WTC11 (cell line): ENCODE measurements around the gene EAPP. TPM values are rescaled to one million over a fixed set of nuclear protein-coding genes. Genes with fewer than 3 reads are reported as not detected.
"Not testable (repeated sequence)": the region's sequence is repeated elsewhere in the genome, so short reads cannot be mapped to it uniquely, and the experiment has no call there.

ENCODE experiments used
- ATAC-seq: fragments of 200-7000 bp; cut with Tn5 transposase; 2 replicates; pipeline ENCODE4 v1.10.0; 2021; ENCODE audit warnings: mild to moderate bottlenecking, moderate library complexity
- CTCF ChIA-PET: fragments of 300-600 bp; sonication (Branson Sonifier 250); formaldehyde crosslinking; loops from one replicate; lab custom pipeline; 2021; ENCODE audit warnings: antibody characterized with exemption; lab: Charles Lee
- POLR2A ChIA-PET: fragments of 350-600 bp; sonication (Branson Sonifier 250); formaldehyde crosslinking; loops from one replicate; lab custom pipeline; 2021; ENCODE audit warnings: antibody characterized with exemption; lab: Charles Lee
- DNase-seq: peaks from one replicate; pipeline ENCODE4 v3.0.0; 2021; ENCODE audit warnings: low spot score
- H3K27ac Mint-ChIP-seq: 2 replicates; pipeline ENCODE4 v1.8.0; 2021; ENCODE audit warnings: mixed read lengths
- H3K27me3 Mint-ChIP-seq: 2 replicates; pipeline ENCODE4 v1.8.0; 2021; ENCODE audit warnings: low read depth, mild to moderate bottlenecking, moderate library complexity, mixed read lengths
- H3K36me3 Mint-ChIP-seq: 2 replicates; pipeline ENCODE4 v1.8.0; 2021; ENCODE audit warnings: mixed read lengths
- H3K4me1 Mint-ChIP-seq: 2 replicates; pipeline ENCODE4 v1.8.0; 2022; ENCODE audit warnings: mixed read lengths
- H3K4me3 Mint-ChIP-seq: 2 replicates; pipeline ENCODE4 v1.8.0; 2021; ENCODE audit warnings: mild to moderate bottlenecking, moderate library complexity, mixed read lengths
- H3K9me3 Mint-ChIP-seq: 2 replicates; pipeline ENCODE4 v1.8.0; 2021; ENCODE audit warnings: mixed read lengths
- AFF4 ChIP-seq: sonication (generic); formaldehyde crosslinking; IDR thresholded peaks from 2 replicates; pipeline ENCODE4 v1.8.1; 2023; ENCODE audit warnings: mild to moderate bottlenecking, missing genetic modification reagents, borderline replicate concordance
- ATF6 ChIP-seq: sonication (generic); formaldehyde crosslinking; IDR thresholded peaks from 2 replicates; pipeline ENCODE4 v1.8.1; 2023; ENCODE audit warnings: mild to moderate bottlenecking, missing genetic modification reagents
- CBFB ChIP-seq: sonication (generic); formaldehyde crosslinking; IDR thresholded peaks from 2 replicates; pipeline ENCODE4 v1.8.1; 2022; ENCODE audit warnings: mild to moderate bottlenecking, low read depth, missing genetic modification reagents
- CTCF ChIP-seq: fragments of 200-600 bp; IDR thresholded peaks from 2 replicates; pipeline ENCODE4 v1.8.0; 2022; ENCODE audit warnings: antibody characterized with exemption
- ELF4 ChIP-seq: sonication (generic); formaldehyde crosslinking; IDR thresholded peaks from 2 replicates; pipeline ENCODE4 v1.8.1; 2022; ENCODE audit warnings: low read depth, mild to moderate bottlenecking, moderate library complexity, missing genetic modification reagents
- ETV6 ChIP-seq: sonication (generic); formaldehyde crosslinking; IDR thresholded peaks from 2 replicates; pipeline ENCODE4 v1.8.1; 2022; ENCODE audit warnings: mild to moderate bottlenecking, missing genetic modification reagents
- FOXJ3 ChIP-seq: sonication (generic); formaldehyde crosslinking; IDR thresholded peaks from 2 replicates; pipeline ENCODE4 v1.9.0; 2021; ENCODE audit warnings: missing genetic modification reagents, mild to moderate bottlenecking, borderline replicate concordance
- IRF2 ChIP-seq: sonication (generic); formaldehyde crosslinking; IDR thresholded peaks from 2 replicates; pipeline ENCODE4 v1.8.0; 2022; ENCODE audit warnings: low read depth, missing genetic modification reagents, borderline replicate concordance
- MAX ChIP-seq: sonication (generic); formaldehyde crosslinking; IDR thresholded peaks from 2 replicates; pipeline ENCODE4 v1.8.0; 2022; ENCODE audit warnings: mild to moderate bottlenecking, missing genetic modification reagents
- NFATC4 ChIP-seq: fragments of 250-450 bp; sonication (Bioruptor Pico); IDR thresholded peaks from 2 replicates; pipeline ENCODE4 v1.9.0; 2021; ENCODE audit warnings: mild to moderate bottlenecking
- SOX15 ChIP-seq: fragments of 250-450 bp; sonication (Bioruptor Pico); IDR thresholded peaks from 2 replicates; pipeline ENCODE4 v1.9.0; 2021; ENCODE audit warnings: mild to moderate bottlenecking
- SP1 ChIP-seq: sonication (generic); formaldehyde crosslinking; conservative IDR thresholded peaks from 2 replicates; pipeline ENCODE4 v1.8.1; 2022; ENCODE audit warnings: missing genetic modification reagents
- TP53 ChIP-seq: sonication (generic); formaldehyde crosslinking; IDR thresholded peaks from 2 replicates; pipeline ENCODE4 v1.8.1; 2023; ENCODE audit warnings: mild to moderate bottlenecking, missing genetic modification reagents
- ZBTB43 ChIP-seq: sonication (generic); formaldehyde crosslinking; IDR thresholded peaks from 2 replicates; pipeline ENCODE4 v1.8.1; 2023; ENCODE audit warnings: mild to moderate bottlenecking, missing genetic modification reagents
- ZNF138 ChIP-seq: sonication (generic); formaldehyde crosslinking; conservative IDR thresholded peaks from 2 replicates; pipeline ENCODE4 v1.8.1; 2022; ENCODE audit warnings: mild to moderate bottlenecking, moderate library complexity, missing genetic modification reagents
- ZNF232 ChIP-seq: sonication (generic); formaldehyde crosslinking; IDR thresholded peaks from 2 replicates; pipeline ENCODE4 v1.8.0; 2022; ENCODE audit warnings: mild to moderate bottlenecking, missing genetic modification reagents
- ZNF396 ChIP-seq: fragments of 250-450 bp; sonication (Bioruptor Pico); IDR thresholded peaks from 2 replicates; pipeline ENCODE4 v1.8.0; 2021; ENCODE audit warnings: mild to moderate bottlenecking, moderate library complexity, borderline replicate concordance
- ZNF532 ChIP-seq: fragments of 250-450 bp; sonication (Bioruptor Pico); IDR thresholded peaks from 2 replicates; pipeline ENCODE4 v1.9.0; 2021; ENCODE audit warnings: mild to moderate bottlenecking, borderline replicate concordance
- ZNF671 ChIP-seq: fragments of 250-450 bp; sonication (Bioruptor Pico); IDR thresholded peaks from 2 replicates; pipeline ENCODE4 v1.8.0; 2021; ENCODE audit warnings: mild to moderate bottlenecking
- total RNA-seq: library from RNA; stranded (reverse); gene quantifications from 3 replicates; pipeline ENCODE4 v1.2.3, GENCODE V29; 2021

Gene EAPP
- total RNA-seq, 1 experiment from 2014 or later = 24.9 TPM

- Mint-ChIP-seq H3K4me1 (peaks cover 9% of the 10 kb centered on the region), H3K4me3 (no peak overlapping the region), H3K9me3 (no peaks in the 10 kb centered on the region), H3K27me3 (no peaks in the 10 kb centered on the region), H3K27ac (no peak overlapping the region), H3K36me3 (no peaks in the 10 kb centered on the region)
- ATAC-seq (no peak), DNase-seq (no peak)
- ChIA-PET CTCF (interaction anchor here (0.6 to 0.7 kb wide), 2 partner anchors 60 to 173 kb away, joined by 3 to 4 read pairs; no protein-coding TSS in a partner anchor), POLR2A (no interaction called here)
- TF ChIP-seq ZNF396 (CRISPR knock-in tag) (no peak), ZBTB43 (CRISPR knock-in tag) (no peak), IRF2 (no peak), ETV6 (CRISPR knock-in tag) (no peak), NFATC4 (CRISPR knock-in tag) (no peak), ZNF671 (no peak), AFF4 (CRISPR knock-in tag) (no peak), CTCF (no peak), FOXJ3 (CRISPR knock-in tag) (no peak), SP1 (CRISPR knock-in tag) (no peak), TP53 (CRISPR knock-in tag) (no peak), ZNF138 (no peak), ATF6 (CRISPR knock-in tag) (no peak), ZNF532 (no peak), MAX (CRISPR knock-in tag) (no peak), ZNF232 (no peak), ELF4 (no peak), SOX15 (CRISPR knock-in tag) (no peak), CBFB (no peak)
Measured at GRCh38 chr14:34507459-34507858, 32.0 kb downstream of the EAPP start.

- POLR2A ChIA-PET, H3K27ac Mint-ChIP-seq, H3K27me3 Mint-ChIP-seq, H3K9me3 Mint-ChIP-seq, H3K4me3 Mint-ChIP-seq, H3K36me3 Mint-ChIP-seq, ATAC-seq, DNase-seq, CTCF ChIA-PET: not testable (repeated sequence)
- H3K4me1 Mint-ChIP-seq = peaks cover 14% of the 10 kb centered on the region
Measured at GRCh38 chr14:34505124-34505491, 34.4 kb downstream of the EAPP start.
